Measurements from ENCODE around the gene FGL2. TPM values are rescaled to one million over a fixed set of nuclear protein-coding genes. Genes with fewer than 3 reads are reported as not detected.
"Not testable (repeated sequence)": the region's sequence is repeated elsewhere in the genome, so short reads cannot be mapped to it uniquely, and the experiment has no call there.

The FGL2 gene
- total RNA-seq, 1 experiment from 2014 or later: not detected

- ATAC-seq (no peak; the same call in 1 of the 2 replicates), DNase-seq (ENCODE audit: low spot score) (no peak)
- H3K27me3 Mint-ChIP-seq (ENCODE audit: low read depth): no peaks in the 10 kb centered on the region
- H3K4me1 Mint-ChIP-seq: peaks cover 4% of the 10 kb centered on the region
- no peak overlapping the region for H3K4me3 Mint-ChIP-seq
- H3K36me3 Mint-ChIP-seq: no peaks in the 10 kb centered on the region
- no peak overlapping the region for H3K27ac Mint-ChIP-seq
- TF ChIP-seq ZNF425 (CRISPR knock-in tag; conservative IDR thresholded peaks at IDR 0.05) (no peak), NR3C1 (CRISPR knock-in tag; conservative IDR thresholded peaks at IDR 0.05; ENCODE audit: low read depth) (no peak), CBFB (CRISPR knock-in tag; IDR thresholded peaks at IDR 0.05; ENCODE audit: low read depth) (no peak), IRF1 (CRISPR knock-in tag; IDR thresholded peaks at IDR 0.05) (no peak), MXD4 (CRISPR knock-in tag; IDR thresholded peaks at IDR 0.05; ENCODE audit: borderline replicate concordance) (no peak), IRF2 (CRISPR knock-in tag; IDR thresholded peaks at IDR 0.05; ENCODE audit: borderline replicate concordance, low read depth) (no peak), SP1 (CRISPR knock-in tag; conservative IDR thresholded peaks at IDR 0.05) (no peak), ZNF281 (CRISPR knock-in tag; IDR thresholded peaks at IDR 0.05) (no peak), ATF2 (CRISPR knock-in tag; IDR thresholded peaks at IDR 0.05; ENCODE audit: borderline replicate concordance, low read depth) (no peak), ETV6 (CRISPR knock-in tag; IDR thresholded peaks at IDR 0.05) (no peak), ERG (CRISPR knock-in tag; IDR thresholded peaks at IDR 0.05) (no peak)
- POLR2A ChIA-PET: no interaction called here
- CTCF ChIA-PET: interaction anchor here (1.4 to 2.1 kb wide), 2 partner anchors 15 to 99 kb away, joined by 4 to 8 read pairs; no protein-coding TSS in a partner anchor
- peaks cover 12% of the 10 kb centered on the region for H3K9me3 Mint-ChIP-seq
Measured at GRCh38 chr7:77232467-77232866, 32.8 kb upstream of the FGL2 start.

- DNase-seq (ENCODE audit: low spot score); H3K4me1 Mint-ChIP-seq; ATAC-seq; H3K4me3 Mint-ChIP-seq; H3K27me3 Mint-ChIP-seq (ENCODE audit: low read depth); POLR2A ChIA-PET; H3K27ac Mint-ChIP-seq; H3K36me3 Mint-ChIP-seq; CTCF ChIA-PET: not testable (repeated sequence)
- peaks cover 23% of the 10 kb centered on the region for H3K9me3 Mint-ChIP-seq
Measured at GRCh38 chr7:77228795-77229194, 29.2 kb upstream of the FGL2 start.

GRCh38 chr7:77226357-77226839 is 26.8 kb upstream of the FGL2 start:
- POLR2A ChIA-PET: no interaction called here
- H3K4me1 Mint-ChIP-seq: peaks cover 3% of the 10 kb centered on the region; the same call in 1 of the 2 replicates
- CTCF ChIA-PET: interaction anchor here (1.1 kb wide), 1 partner anchor 106 kb away, joined by 7 read pairs; no protein-coding TSS in a partner anchor
- H3K9me3 Mint-ChIP-seq: peaks cover 31% of the 10 kb centered on the region
- no peak for DNase-seq (ENCODE audit: low spot score)
- no peak for ATAC-seq
- no peak overlapping the region for H3K27ac Mint-ChIP-seq
- H3K36me3 Mint-ChIP-seq: peaks cover 3% of the 10 kb centered on the region; the same call in 1 of the 2 replicates
- no peak overlapping the region for H3K4me3 Mint-ChIP-seq
- H3K27me3 Mint-ChIP-seq (ENCODE audit: low read depth): no peaks in the 10 kb centered on the region
- TF ChIP-seq USF1 (CRISPR knock-in tag; IDR thresholded peaks at IDR 0.05): no peak
- TF ChIP-seq HMGA2 (CRISPR knock-in tag; IDR thresholded peaks at IDR 0.05): no peak
- no peak for TF ChIP-seq PRDM15 (CRISPR knock-in tag; IDR thresholded peaks at IDR 0.05)
- TF ChIP-seq E2F4 (CRISPR knock-in tag; IDR thresholded peaks at IDR 0.05; ENCODE audit: borderline replicate concordance, low read depth): no peak
- no peak for TF ChIP-seq ZMAT4 (CRISPR knock-in tag; IDR thresholded peaks at IDR 0.05)

Measured in WTC11 (cell line).